Activated naive CD4-positive, alpha-beta T cell treated with anti-CD3 and anti-CD28 coated beads, Interleukin-2, amount 50 U/mL, for 72 hours (primary cell): ENCODE measurements around the gene MED13L. TPM values are rescaled to one million over a fixed set of nuclear protein-coding genes. Genes with fewer than 3 reads are reported as not detected.

ENCODE experiments used
- ATAC-seq, 2 donors: fragments of 150-1000 bp; cut with Tn5 transposase; 2 replicates each; pipeline ENCODE4 v1.10.0; 2021; ENCODE audit warnings: mild to moderate bottlenecking in 2 of 2, moderate library complexity in 2 of 2
- DNase-seq, 2 donors: peaks; one replicate each; pipeline ENCODE4 v3.0.0; 2021 to 2022; ENCODE audit warnings: low spot score in 2 of 2
- H3K27ac Mint-ChIP-seq, 2 donors: one replicate each; pipeline ENCODE4 v1.8.0; 2022; ENCODE audit warnings: mild to moderate bottlenecking in 2 of 2, mixed read lengths in 2 of 2
- H3K36me3 Mint-ChIP-seq, 2 donors: one replicate each; pipeline ENCODE4 v1.8.0; 2022; ENCODE audit warnings: mixed read lengths in 2 of 2
- H3K9me3 Mint-ChIP-seq, 2 donors: one replicate each; pipeline ENCODE4 v1.8.0; 2022; ENCODE audit warnings: mixed read lengths in 2 of 2
- total RNA-seq, 2 donors: library from RNA; stranded (reverse); gene quantifications; one replicate each; pipeline ENCODE4 v1.2.3, GENCODE V29; 2022

Gene MED13L
- total RNA-seq, 2 donors from 2014 or later, result 54.2 to 64.0 TPM

- H3K27ac Mint-ChIP-seq, result no peak overlapping the region
- ATAC-seq, result no peak
- H3K9me3 Mint-ChIP-seq, result no peaks in the 10 kb centered on the region
- H3K36me3 Mint-ChIP-seq, result no peaks in the 10 kb centered on the region
- DNase-seq, result no peak
Observed at GRCh38 chr12:116199160-116199706, 78.3 kb downstream of the MED13L start.

GRCh38 chr12:116196752-116197718, 80.5 kb downstream of the MED13L start:
- no peak for DNase-seq
- Mint-ChIP-seq H3K36me3 (no peaks in the 10 kb centered on the region), H3K27ac (peak overlapping the region in 1 of 2 donors; percentile 22), H3K9me3 (no peaks in the 10 kb centered on the region)
- ATAC-seq, result no peak

GRCh38 chr12:116196226-116196625, 81.3 kb downstream of the MED13L start:
- Mint-ChIP-seq H3K9me3 (no peaks in the 10 kb centered on the region), H3K27ac (no peak overlapping the region), H3K36me3 (no peaks in the 10 kb centered on the region)
- ATAC-seq, result no peak
- no peak for DNase-seq

GRCh38 chr12:116194935-116195431, 82.5 kb downstream of the MED13L start:
- peaks cover 0 to 5% of the 10 kb centered on the region in 2 donors for H3K36me3 Mint-ChIP-seq
- no peaks in the 10 kb centered on the region for H3K9me3 Mint-ChIP-seq
- ATAC-seq (peak; percentile 97 to 99), DNase-seq (peak; percentile 62 to 65)
- H3K27ac Mint-ChIP-seq, result peak overlapping the region; percentile 65 to 77

GRCh38 chr12:116189692-116190091, 87.8 kb downstream of the MED13L start:
- DNase-seq (no peak), ATAC-seq (no peak)
- H3K27ac Mint-ChIP-seq, result no peak overlapping the region
- peaks cover 0 to 10% of the 10 kb centered on the region in 2 donors for H3K36me3 Mint-ChIP-seq
- H3K9me3 Mint-ChIP-seq, result no peaks in the 10 kb centered on the region

- H3K9me3 Mint-ChIP-seq, result no peaks in the 10 kb centered on the region
- no peak for DNase-seq
- H3K36me3 Mint-ChIP-seq, result peaks cover 0 to 10% of the 10 kb centered on the region in 2 donors
- ATAC-seq, result peak; percentile 63 to 81
- H3K27ac Mint-ChIP-seq, result peak overlapping the region in 1 of 2 donors; percentile 63
Observed at GRCh38 chr12:116188581-116188980, 88.9 kb downstream of the MED13L start.

- ATAC-seq (peak in 1 of 2 donors; percentile 60), DNase-seq (no peak)
- H3K27ac Mint-ChIP-seq, result peak overlapping the region; percentile 56 to 57
Observed at GRCh38 chr12:116187151-116187511, 90.4 kb downstream of the MED13L start.

GRCh38 chr12:116186482-116187150, 90.9 kb downstream of the MED13L start:
- DNase-seq (no peak), ATAC-seq (no peak)
- H3K36me3 Mint-ChIP-seq, result peaks cover 0 to 10% of the 10 kb centered on the region in 2 donors
- H3K27ac Mint-ChIP-seq, result peak overlapping the region; percentile 56 to 57
- H3K9me3 Mint-ChIP-seq, result no peaks in the 10 kb centered on the region

More at GRCh38 chr12:116187151-116187511, 90.4 kb downstream of the MED13L start:
- Mint-ChIP-seq H3K9me3 (no peaks in the 10 kb centered on the region), H3K36me3 (peaks cover 0 to 10% of the 10 kb centered on the region in 2 donors)

GRCh38 chr12:116184763-116185162, 92.7 kb downstream of the MED13L start:
- H3K27ac Mint-ChIP-seq, result no peak overlapping the region
- no peak for DNase-seq
- no peaks in the 10 kb centered on the region for H3K9me3 Mint-ChIP-seq
- H3K36me3 Mint-ChIP-seq, result peaks cover 0 to 3% of the 10 kb centered on the region in 2 donors
- ATAC-seq, result no peak

GRCh38 chr12:116183741-116184141, 93.8 kb downstream of the MED13L start:
- no peaks in the 10 kb centered on the region for H3K36me3 Mint-ChIP-seq

GRCh38 chr12:116182359-116183063, 95.0 kb downstream of the MED13L start:
- Mint-ChIP-seq H3K36me3 (no peaks in the 10 kb centered on the region), H3K27ac (peak overlapping the region in 1 of 2 donors; percentile 15), H3K9me3 (no peaks in the 10 kb centered on the region)
- DNase-seq (no peak), ATAC-seq (no peak)

More at GRCh38 chr12:116183741-116184141, 93.8 kb downstream of the MED13L start:
- ATAC-seq (no peak), DNase-seq (no peak)
- no peak overlapping the region for H3K27ac Mint-ChIP-seq
- no peaks in the 10 kb centered on the region for H3K9me3 Mint-ChIP-seq

GRCh38 chr12:116180448-116180847, 97.0 kb downstream of the MED13L start:
- Mint-ChIP-seq H3K36me3 (no peaks in the 10 kb centered on the region), H3K27ac (no peak overlapping the region), H3K9me3 (peaks cover 0 to 4% of the 10 kb centered on the region in 2 donors)
- DNase-seq, result no peak
- ATAC-seq, result no peak

GRCh38 chr12:116179384-116179783, 98.1 kb downstream of the MED13L start:
- ATAC-seq (no peak), DNase-seq (no peak)
- no peaks in the 10 kb centered on the region for H3K36me3 Mint-ChIP-seq
- peaks cover 0 to 4% of the 10 kb centered on the region in 2 donors for H3K9me3 Mint-ChIP-seq
- H3K27ac Mint-ChIP-seq, result no peak overlapping the region

GRCh38 chr12:116177017-116177416, 100.5 kb downstream of the MED13L start:
- no peaks in the 10 kb centered on the region for H3K36me3 Mint-ChIP-seq
- DNase-seq (no peak), ATAC-seq (no peak)
- H3K27ac Mint-ChIP-seq, result no peak overlapping the region
- H3K9me3 Mint-ChIP-seq, result peaks cover 0 to 4% of the 10 kb centered on the region in 2 donors

- Mint-ChIP-seq H3K36me3 (no peaks in the 10 kb centered on the region), H3K9me3 (peaks cover 0 to 4% of the 10 kb centered on the region in 2 donors), H3K27ac (peak overlapping the region in 1 of 2 donors; percentile 41)
- no peak for ATAC-seq
- DNase-seq, result no peak
Observed at GRCh38 chr12:116174904-116175303, 102.6 kb downstream of the MED13L start.

- peaks cover 0 to 4% of the 10 kb centered on the region in 2 donors for H3K9me3 Mint-ChIP-seq
- no peak overlapping the region for H3K27ac Mint-ChIP-seq
- no peaks in the 10 kb centered on the region for H3K36me3 Mint-ChIP-seq
- ATAC-seq (no peak), DNase-seq (no peak)
Observed at GRCh38 chr12:116174006-116174405, 103.5 kb downstream of the MED13L start.
